ENCODE results near the gene PLA2G4E.

GRCh38 chr15:42064271-42064670 lies 43.4 kb upstream of the PLA2G4E start:
- TF ChIP-seq POLR2AphosphoS5 (IDR thresholded peaks at IDR 0.05), result no peak
- TF ChIP-seq CTCF (IDR thresholded peaks at IDR 0.05), result no peak

Measured in breast epithelium (tissue), 3 donors.